Measurements from ENCODE around the gene USP10.

The USP10 gene

GRCh38 chr16:84823926-84824325, 124.1 kb downstream of the USP10 start:
- no peak for DNase-seq (ENCODE audit: low spot score)
- TF ChIP-seq CTCF (IDR thresholded peaks at IDR 0.05; ENCODE audit: extremely low read depth, insufficient read depth, missing control alignments) = no peak
- in situ Hi-C loops (cut with MboI; ENCODE audit: low pct_unique_long_range_greater_than_20kb, low sequenced_read_pairs, unreplicated experiment) = no loop called here

- DNase-seq (ENCODE audit: low spot score) = no peak
- TF ChIP-seq CTCF (IDR thresholded peaks at IDR 0.05; ENCODE audit: extremely low read depth, insufficient read depth, missing control alignments) = no peak
- in situ Hi-C loops (cut with MboI; ENCODE audit: low pct_unique_long_range_greater_than_20kb, low sequenced_read_pairs, unreplicated experiment) = no loop called here
Observed at GRCh38 chr16:84825896-84826557, 126.2 kb downstream of the USP10 start.

- TF ChIP-seq CTCF (IDR thresholded peaks at IDR 0.05; ENCODE audit: extremely low read depth, insufficient read depth, missing control alignments) = no peak
- in situ Hi-C loops (cut with MboI; ENCODE audit: low pct_unique_long_range_greater_than_20kb, low sequenced_read_pairs, unreplicated experiment) = no loop called here
- DNase-seq (ENCODE audit: low spot score) = no peak
Observed at GRCh38 chr16:84826558-84826941, 126.8 kb downstream of the USP10 start.

- DNase-seq (ENCODE audit: low spot score) = no peak
Observed at GRCh38 chr16:84827131-84827574, 127.4 kb downstream of the USP10 start.

GRCh38 chr16:84827897-84828296, 128.1 kb downstream of the USP10 start:
- in situ Hi-C loops (cut with MboI; ENCODE audit: low pct_unique_long_range_greater_than_20kb, low sequenced_read_pairs, unreplicated experiment) = no loop called here
- no peak for TF ChIP-seq CTCF (IDR thresholded peaks at IDR 0.05; ENCODE audit: extremely low read depth, insufficient read depth, missing control alignments)

More at GRCh38 chr16:84827131-84827574, 127.4 kb downstream of the USP10 start:
- no peak for TF ChIP-seq CTCF (IDR thresholded peaks at IDR 0.05; ENCODE audit: extremely low read depth, insufficient read depth, missing control alignments)
- in situ Hi-C loops (cut with MboI; ENCODE audit: low pct_unique_long_range_greater_than_20kb, low sequenced_read_pairs, unreplicated experiment) = no loop called here

GRCh38 chr16:84828322-84828721, 128.5 kb downstream of the USP10 start:
- DNase-seq (ENCODE audit: low spot score) = no peak
- in situ Hi-C loops (cut with MboI; ENCODE audit: low pct_unique_long_range_greater_than_20kb, low sequenced_read_pairs, unreplicated experiment) = no loop called here
- TF ChIP-seq CTCF (IDR thresholded peaks at IDR 0.05; ENCODE audit: extremely low read depth, insufficient read depth, missing control alignments) = no peak

More at GRCh38 chr16:84827897-84828296, 128.1 kb downstream of the USP10 start:
- DNase-seq (ENCODE audit: low spot score) = no peak

All from GM13977 (cell line).